ENCODE data around the gene TTC21A.
A peak's percentile ranks its signal among the peaks of the same experiment; 100 is the strongest.

TTC21A gene

GRCh38 chr3:39136533-39137434, 29.3 kb downstream of the TTC21A start:
- no peak for DNase-seq (ENCODE audit: low spot score)

GRCh38 chr3:39137435-39137936, 30.0 kb downstream of the TTC21A start:
- no peak for DNase-seq (ENCODE audit: low spot score)

GRCh38 chr3:39137991-39138803, 30.7 kb downstream of the TTC21A start:
- no peak for DNase-seq (ENCODE audit: low spot score)

GRCh38 chr3:39138804-39139415, 31.4 kb downstream of the TTC21A start:
- DNase-seq (ENCODE audit: low spot score) = no peak

- no peak for DNase-seq (ENCODE audit: low spot score)
Measured at GRCh38 chr3:39139442-39139841, 32.0 kb downstream of the TTC21A start.

- no peak for DNase-seq (ENCODE audit: low spot score)
Measured at GRCh38 chr3:39140341-39140971, 33.0 kb downstream of the TTC21A start.

GRCh38 chr3:39141171-39141995, 33.9 kb downstream of the TTC21A start:
- peak; percentile 62 for DNase-seq (ENCODE audit: low spot score)

GRCh38 chr3:39142067-39142466, 34.6 kb downstream of the TTC21A start:
- no peak for DNase-seq (ENCODE audit: low spot score)

- DNase-seq (ENCODE audit: low spot score) = no peak
Measured at GRCh38 chr3:39143051-39143885, 35.8 kb downstream of the TTC21A start.

- no peak for DNase-seq (ENCODE audit: low spot score)
Measured at GRCh38 chr3:39144095-39144747, 36.7 kb downstream of the TTC21A start.

GRCh38 chr3:39144748-39145380, 37.4 kb downstream of the TTC21A start:
- DNase-seq (ENCODE audit: low spot score) = no peak

- no peak for DNase-seq (ENCODE audit: low spot score)
Measured at GRCh38 chr3:39146083-39146501, 38.6 kb downstream of the TTC21A start.

GRCh38 chr3:39146611-39147591, 39.4 kb downstream of the TTC21A start:
- peak; percentile 23 for DNase-seq (ENCODE audit: low spot score)

GRCh38 chr3:39147711-39148434, 40.4 kb downstream of the TTC21A start:
- DNase-seq (ENCODE audit: low spot score) = no peak

GRCh38 chr3:39148435-39149058, 41.1 kb downstream of the TTC21A start:
- DNase-seq (ENCODE audit: low spot score) = no peak

- DNase-seq (ENCODE audit: low spot score) = no peak
Measured at GRCh38 chr3:39149059-39149455, 41.6 kb downstream of the TTC21A start.

All from LoVo (cell line).